Fibroblast of skin of left biceps (primary cell): ENCODE results near the gene VANGL1.
A peak's percentile ranks its signal among the peaks of the same experiment; 100 is the strongest.

Source experiments
- DNase-seq, 2 experiments: peaks; one replicate each; pipeline ENCODE4 v3.0.0-alpha.2; 2013; ENCODE audit warnings: low read depth in 2 of 2

VANGL1 gene

GRCh38 chr1:115669002-115669673, 27.4 kb downstream of the VANGL1 start:
- DNase-seq, result peak; percentile 72 to 74

- no peak for DNase-seq
These were observed 28.1 kb downstream of the VANGL1 start for GRCh38 chr1:115669886-115670285.

- no peak for DNase-seq
These were observed 28.9 kb downstream of the VANGL1 start for GRCh38 chr1:115670476-115671175.

GRCh38 chr1:115671176-115671934, 29.6 kb downstream of the VANGL1 start:
- no peak for DNase-seq

GRCh38 chr1:115672224-115673009, 30.6 kb downstream of the VANGL1 start:
- no peak for DNase-seq

GRCh38 chr1:115676498-115677181, 34.9 kb downstream of the VANGL1 start:
- no peak for DNase-seq

GRCh38 chr1:115677182-115677555, 35.4 kb downstream of the VANGL1 start:
- no peak for DNase-seq

GRCh38 chr1:115677565-115677964, 35.8 kb downstream of the VANGL1 start:
- DNase-seq, result no peak

- DNase-seq, result no peak
These were observed 36.4 kb downstream of the VANGL1 start for GRCh38 chr1:115678141-115678540.

GRCh38 chr1:115679141-115679611, 37.4 kb downstream of the VANGL1 start:
- peak in 1 of 2 experiments; percentile 15 for DNase-seq

GRCh38 chr1:115680730-115681111, 39.0 kb downstream of the VANGL1 start:
- no peak for DNase-seq

- DNase-seq, result no peak
These were observed 41.0 kb downstream of the VANGL1 start for GRCh38 chr1:115682792-115683191.

GRCh38 chr1:115685029-115685705, 43.4 kb downstream of the VANGL1 start:
- no peak for DNase-seq

GRCh38 chr1:115687744-115688143, 46.0 kb downstream of the VANGL1 start:
- DNase-seq, result no peak

- no peak for DNase-seq
These were observed 49.2 kb downstream of the VANGL1 start for GRCh38 chr1:115690972-115691371.

- no peak for DNase-seq
These were observed 50.5 kb downstream of the VANGL1 start for GRCh38 chr1:115692224-115692623.

GRCh38 chr1:115694805-115695204, 53.0 kb downstream of the VANGL1 start:
- DNase-seq, result no peak

GRCh38 chr1:115697619-115698018, 55.8 kb downstream of the VANGL1 start:
- DNase-seq, result no peak

GRCh38 chr1:115701090-115701489, 59.3 kb downstream of the VANGL1 start:
- no peak for DNase-seq

- no peak for DNase-seq
These were observed 61.2 kb downstream of the VANGL1 start for GRCh38 chr1:115702959-115703358.
